Measurements from ENCODE around the gene WDR70. TPM values are rescaled to one million over a fixed set of nuclear protein-coding genes. Genes with fewer than 3 reads are reported as not detected.

The WDR70 gene
- polyA plus RNA-seq, 1 of the 3 experiments (the other 2 are of a cell fraction) = 14.2 TPM

- no peaks in the 10 kb centered on the region for H3K9me2 ChIP-seq
- WGBS (ENCODE audit: low lambda C conversion rate) = 77% methylated on average over 2 of the region's 2 CpGs
- H3K4me1 ChIP-seq (ENCODE audit: control insufficient read depth in 1 of 2, insufficient read depth in 2 of 2, low read depth in 1 of 2, low read length in 1 of 2) = peaks cover 6 to 19% of the 10 kb centered on the region in 2 experiments; a peak in 3 of 4 replicates
- no peak overlapping the region for H3K27ac ChIP-seq (ENCODE audit: low read depth in 2 of 2, low read length in 1 of 2)
- ChIA-PET CTCF (no interaction called here), POLR2A (no interaction called here)
- no peaks in the 10 kb centered on the region for H3F3A ChIP-seq (replicated peaks; ENCODE audit: insufficient read depth)
- H2AFZ ChIP-seq (ENCODE audit: low read depth) = no peak overlapping the region
- H3K9me3 ChIP-seq = no peaks in the 10 kb centered on the region
- no peak overlapping the region for H3K9ac ChIP-seq
- H3K36me3 ChIP-seq (replicated peaks in 1 of 2; ENCODE audit: control insufficient read depth in 1 of 2, insufficient read depth in 2 of 2, low read length in 1 of 2) = no peaks in the 10 kb centered on the region
- no peak for DNase-seq
- no peaks in the 10 kb centered on the region for H3K27me3 ChIP-seq (ENCODE audit: insufficient read depth)
- no peaks in the 10 kb centered on the region for H4K20me1 ChIP-seq (ENCODE audit: insufficient read depth)
- no peak overlapping the region for H3K4me3 ChIP-seq (ENCODE audit: low read depth in 2 of 2, low read length in 1 of 2)
- no peak overlapping the region for H3K4me2 ChIP-seq
- H3K79me2 ChIP-seq (ENCODE audit: insufficient read depth) = no peaks in the 10 kb centered on the region
- no peak for TF ChIP-seq FOSL2 (IDR thresholded peaks at IDR 0.05; ENCODE audit: borderline replicate concordance, low read depth)
- no peak for TF ChIP-seq NRF1 (IDR thresholded peaks at IDR 0.05; ENCODE audit: low read depth, low read length)
Measured at GRCh38 chr5:37658440-37658839, 279.3 kb downstream of the WDR70 start.

GRCh38 chr5:37660319-37660718, 281.2 kb downstream of the WDR70 start:
- no peak overlapping the region for H3K9ac ChIP-seq
- H3K79me2 ChIP-seq (ENCODE audit: insufficient read depth) = no peaks in the 10 kb centered on the region
- no peaks in the 10 kb centered on the region for H3K9me3 ChIP-seq
- TF ChIP-seq, protein P1, sequence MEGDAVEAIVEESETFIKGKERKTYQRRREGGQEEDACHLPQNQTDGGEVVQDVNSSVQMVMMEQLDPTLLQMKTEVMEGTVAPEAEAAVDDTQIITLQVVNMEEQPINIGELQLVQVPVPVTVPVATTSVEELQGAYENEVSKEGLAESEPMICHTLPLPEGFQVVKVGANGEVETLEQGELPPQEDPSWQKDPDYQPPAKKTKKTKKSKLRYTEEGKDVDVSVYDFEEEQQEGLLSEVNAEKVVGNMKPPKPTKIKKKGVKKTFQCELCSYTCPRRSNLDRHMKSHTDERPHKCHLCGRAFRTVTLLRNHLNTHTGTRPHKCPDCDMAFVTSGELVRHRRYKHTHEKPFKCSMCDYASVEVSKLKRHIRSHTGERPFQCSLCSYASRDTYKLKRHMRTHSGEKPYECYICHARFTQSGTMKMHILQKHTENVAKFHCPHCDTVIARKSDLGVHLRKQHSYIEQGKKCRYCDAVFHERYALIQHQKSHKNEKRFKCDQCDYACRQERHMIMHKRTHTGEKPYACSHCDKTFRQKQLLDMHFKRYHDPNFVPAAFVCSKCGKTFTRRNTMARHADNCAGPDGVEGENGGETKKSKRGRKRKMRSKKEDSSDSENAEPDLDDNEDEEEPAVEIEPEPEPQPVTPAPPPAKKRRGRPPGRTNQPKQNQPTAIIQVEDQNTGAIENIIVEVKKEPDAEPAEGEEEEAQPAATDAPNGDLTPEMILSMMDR (IDR thresholded peaks at IDR 0.05) = no peak
- TF ChIP-seq FOSL2 (IDR thresholded peaks at IDR 0.05; ENCODE audit: borderline replicate concordance, low read depth) (no peak), SMC3 (IDR thresholded peaks at IDR 0.05; ENCODE audit: low read depth, low read length) (no peak), RFX5 (IDR thresholded peaks at IDR 0.05; ENCODE audit: low read length) (no peak), TCF12 (IDR thresholded peaks at IDR 0.05) (no peak), EZH2phosphoT487 (IDR thresholded peaks at IDR 0.05; ENCODE audit: borderline replicate concordance, low read depth) (no peak), MEF2A (IDR thresholded peaks at IDR 0.05; ENCODE audit: borderline replicate concordance, low read depth) (no peak), NFIC (IDR thresholded peaks at IDR 0.05; ENCODE audit: borderline replicate concordance) (no peak), RAD21 (IDR thresholded peaks at IDR 0.05; ENCODE audit: low read length) (no peak), GABPA (IDR thresholded peaks at IDR 0.05; ENCODE audit: low read depth) (no peak)
- TF ChIP-seq, protein P2, sequence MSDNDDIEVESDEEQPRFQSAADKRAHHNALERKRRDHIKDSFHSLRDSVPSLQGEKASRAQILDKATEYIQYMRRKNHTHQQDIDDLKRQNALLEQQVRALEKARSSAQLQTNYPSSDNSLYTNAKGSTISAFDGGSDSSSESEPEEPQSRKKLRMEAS (IDR thresholded peaks at IDR 0.05; ENCODE audit: low read depth) = no peak
- TF ChIP-seq, protein P3, sequence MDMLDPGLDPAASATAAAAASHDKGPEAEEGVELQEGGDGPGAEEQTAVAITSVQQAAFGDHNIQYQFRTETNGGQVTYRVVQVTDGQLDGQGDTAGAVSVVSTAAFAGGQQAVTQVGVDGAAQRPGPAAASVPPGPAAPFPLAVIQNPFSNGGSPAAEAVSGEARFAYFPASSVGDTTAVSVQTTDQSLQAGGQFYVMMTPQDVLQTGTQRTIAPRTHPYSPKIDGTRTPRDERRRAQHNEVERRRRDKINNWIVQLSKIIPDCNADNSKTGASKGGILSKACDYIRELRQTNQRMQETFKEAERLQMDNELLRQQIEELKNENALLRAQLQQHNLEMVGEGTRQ (IDR thresholded peaks at IDR 0.05; ENCODE audit: borderline replicate concordance, low read depth, low read length) = no peak
- TF ChIP-seq, protein P4, sequence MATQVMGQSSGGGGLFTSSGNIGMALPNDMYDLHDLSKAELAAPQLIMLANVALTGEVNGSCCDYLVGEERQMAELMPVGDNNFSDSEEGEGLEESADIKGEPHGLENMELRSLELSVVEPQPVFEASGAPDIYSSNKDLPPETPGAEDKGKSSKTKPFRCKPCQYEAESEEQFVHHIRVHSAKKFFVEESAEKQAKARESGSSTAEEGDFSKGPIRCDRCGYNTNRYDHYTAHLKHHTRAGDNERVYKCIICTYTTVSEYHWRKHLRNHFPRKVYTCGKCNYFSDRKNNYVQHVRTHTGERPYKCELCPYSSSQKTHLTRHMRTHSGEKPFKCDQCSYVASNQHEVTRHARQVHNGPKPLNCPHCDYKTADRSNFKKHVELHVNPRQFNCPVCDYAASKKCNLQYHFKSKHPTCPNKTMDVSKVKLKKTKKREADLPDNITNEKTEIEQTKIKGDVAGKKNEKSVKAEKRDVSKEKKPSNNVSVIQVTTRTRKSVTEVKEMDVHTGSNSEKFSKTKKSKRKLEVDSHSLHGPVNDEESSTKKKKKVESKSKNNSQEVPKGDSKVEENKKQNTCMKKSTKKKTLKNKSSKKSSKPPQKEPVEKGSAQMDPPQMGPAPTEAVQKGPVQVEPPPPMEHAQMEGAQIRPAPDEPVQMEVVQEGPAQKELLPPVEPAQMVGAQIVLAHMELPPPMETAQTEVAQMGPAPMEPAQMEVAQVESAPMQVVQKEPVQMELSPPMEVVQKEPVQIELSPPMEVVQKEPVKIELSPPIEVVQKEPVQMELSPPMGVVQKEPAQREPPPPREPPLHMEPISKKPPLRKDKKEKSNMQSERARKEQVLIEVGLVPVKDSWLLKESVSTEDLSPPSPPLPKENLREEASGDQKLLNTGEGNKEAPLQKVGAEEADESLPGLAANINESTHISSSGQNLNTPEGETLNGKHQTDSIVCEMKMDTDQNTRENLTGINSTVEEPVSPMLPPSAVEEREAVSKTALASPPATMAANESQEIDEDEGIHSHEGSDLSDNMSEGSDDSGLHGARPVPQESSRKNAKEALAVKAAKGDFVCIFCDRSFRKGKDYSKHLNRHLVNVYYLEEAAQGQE (IDR thresholded peaks at IDR 0.05; ENCODE audit: low read depth, low read length) = no peak
- no peak overlapping the region for H3K4me2 ChIP-seq
- peaks cover 6 to 19% of the 10 kb centered on the region in 2 experiments; a peak in 3 of 4 replicates for H3K4me1 ChIP-seq (ENCODE audit: control insufficient read depth in 1 of 2, insufficient read depth in 2 of 2, low read depth in 1 of 2, low read length in 1 of 2)
- CTCF ChIA-PET = no interaction called here
- no peak overlapping the region for H3K27ac ChIP-seq (ENCODE audit: low read depth in 2 of 2, low read length in 1 of 2)
- no peaks in the 10 kb centered on the region for H3K9me2 ChIP-seq
- no peaks in the 10 kb centered on the region for H3K27me3 ChIP-seq (ENCODE audit: insufficient read depth)
- DNase-seq = no peak
- POLR2A ChIA-PET = no interaction called here
- H3F3A ChIP-seq (replicated peaks; ENCODE audit: insufficient read depth) = no peaks in the 10 kb centered on the region
- H3K36me3 ChIP-seq (replicated peaks in 1 of 2; ENCODE audit: control insufficient read depth in 1 of 2, insufficient read depth in 2 of 2, low read length in 1 of 2) = no peaks in the 10 kb centered on the region
- H4K20me1 ChIP-seq (ENCODE audit: insufficient read depth) = no peaks in the 10 kb centered on the region
- no peak overlapping the region for H2AFZ ChIP-seq (ENCODE audit: low read depth)
- H3K4me3 ChIP-seq (ENCODE audit: low read depth in 2 of 2, low read length in 1 of 2) = no peak overlapping the region
